H9 (cell line): Measurements from ENCODE around the gene ATOSB. TPM values are rescaled to one million over a fixed set of nuclear protein-coding genes. Genes with fewer than 3 reads are reported as not detected.

Source experiments
- DNase-seq: peaks from one replicate; pipeline ENCODE4 v3.0.0-alpha.2; 2017
- H2AFZ ChIP-seq: one replicate; pipeline ENCODE4 v1.6.1; 2013; ENCODE audit warnings: mild to moderate bottlenecking, low read length, control low read depth, moderate library complexity
- H2AK5ac ChIP-seq: 2 replicates; pipeline ENCODE4 v1.6.1; 2013; ENCODE audit warnings: low read length, control low read depth, mixed read lengths; ENCODE audit not compliant: insufficient read length
- H2BK120ac ChIP-seq: one replicate; pipeline ENCODE4 v1.6.1; 2013; ENCODE audit warnings: low read depth, mild to moderate bottlenecking, low read length, control low read depth, inconsistent platforms; ENCODE audit not compliant: poor library complexity, severe bottlenecking
- H2BK12ac ChIP-seq: 2 replicates; pipeline ENCODE4 v1.6.1; 2013; ENCODE audit warnings: low read length, control low read depth, mixed read lengths, low read depth; ENCODE audit not compliant: insufficient read length
- H2BK15ac ChIP-seq: 2 replicates; pipeline ENCODE4 v1.6.1; 2013; ENCODE audit warnings: low read depth, low read length, control low read depth
- H2BK20ac ChIP-seq: one replicate; pipeline ENCODE4 v1.6.1; 2013; ENCODE audit warnings: low read depth, mild to moderate bottlenecking, low read length, control low read depth, inconsistent platforms; ENCODE audit not compliant: poor library complexity, severe bottlenecking
- H2BK5ac ChIP-seq: 2 replicates; pipeline ENCODE4 v1.6.1; 2013; ENCODE audit warnings: low read length, control low read depth, mixed read lengths; ENCODE audit not compliant: insufficient read length
- H3K14ac ChIP-seq: 2 replicates; pipeline ENCODE4 v1.6.1; 2013; ENCODE audit warnings: low read length, control low read depth; ENCODE audit not compliant: insufficient read depth
- H3K18ac ChIP-seq: 2 replicates; pipeline ENCODE4 v1.6.1; 2013; ENCODE audit warnings: low read depth, mild to moderate bottlenecking, mixed read lengths, low read length, control low read depth; ENCODE audit not compliant: insufficient read length
- H3K23ac ChIP-seq: 2 replicates; pipeline ENCODE4 v1.6.1; 2013; ENCODE audit warnings: low read length, control low read depth, mixed read lengths, low read depth; ENCODE audit not compliant: insufficient read length
- H3K23me2 ChIP-seq: 2 replicates; pipeline ENCODE4 v1.6.1; 2013; ENCODE audit warnings: low read depth, mild to moderate bottlenecking, mixed read lengths, low read length, control low read depth; ENCODE audit not compliant: insufficient read length, poor library complexity, severe bottlenecking
- H3K27ac ChIP-seq: 2 replicates; pipeline ENCODE4 v1.5.1; 2013; ENCODE audit warnings: low read length, control low read depth, mixed read lengths, low read depth; ENCODE audit not compliant: insufficient read length
- H3K27me3 ChIP-seq: 2 replicates; pipeline ENCODE4 v1.6.1; 2013; ENCODE audit warnings: low read length, control low read depth, inconsistent platforms; ENCODE audit not compliant: insufficient read depth
- H3K4ac ChIP-seq: 2 replicates; pipeline ENCODE4 v1.6.1; 2013; ENCODE audit warnings: low read depth, mild to moderate bottlenecking, control low read depth, inconsistent platforms, low read length, moderate library complexity
- H3K4me1 ChIP-seq: 2 replicates; pipeline ENCODE4 v1.6.1; 2013; ENCODE audit warnings: low read length, control low read depth, inconsistent platforms; ENCODE audit not compliant: insufficient read depth
- H3K4me2 ChIP-seq: 2 replicates; pipeline ENCODE4 v1.6.1; 2013; ENCODE audit warnings: low read length, control low read depth, mixed read lengths; ENCODE audit not compliant: insufficient read length, insufficient read depth
- H3K56ac ChIP-seq: 2 replicates; pipeline ENCODE4 v1.6.1; 2013; ENCODE audit warnings: low read depth, mild to moderate bottlenecking, mixed read lengths, low read length, control low read depth; ENCODE audit not compliant: insufficient read length
- H3K79me1 ChIP-seq: 2 replicates; pipeline ENCODE4 v1.6.1; 2013; ENCODE audit warnings: low read depth, mild to moderate bottlenecking, moderate library complexity, low read length, control low read depth, inconsistent platforms; ENCODE audit not compliant: insufficient read depth, poor library complexity, severe bottlenecking
- H3K79me2 ChIP-seq: 2 replicates; pipeline ENCODE4 v1.6.1; 2013; ENCODE audit warnings: low read length, control low read depth, inconsistent platforms; ENCODE audit not compliant: insufficient read depth
- H3K9ac ChIP-seq: 2 replicates; pipeline ENCODE4 v1.6.1; 2013; ENCODE audit warnings: low read length, control low read depth, mixed read lengths; ENCODE audit not compliant: insufficient read length; ENCODE audit errors: extremely low read depth
- H3K9me3 ChIP-seq: one replicate; pipeline ENCODE4 v1.6.1; 2013; ENCODE audit warnings: low read depth, low read length, inconsistent platforms; ENCODE audit not compliant: control insufficient read depth
- H3T11ph ChIP-seq: one replicate; pipeline ENCODE4 v1.6.1; 2013; ENCODE audit warnings: mild to moderate bottlenecking, low read length, control low read depth, inconsistent platforms
- H4K20me1 ChIP-seq: one replicate; pipeline ENCODE4 v1.6.1; 2013; ENCODE audit not compliant: control insufficient read depth, insufficient read length, insufficient read depth
- H4K5ac ChIP-seq: 2 replicates; pipeline ENCODE4 v1.6.1; 2013; ENCODE audit warnings: low read depth, mild to moderate bottlenecking, mixed read lengths, low read length, control low read depth; ENCODE audit not compliant: insufficient read length
- H4K8ac ChIP-seq: replicated peaks from 2 replicates; pipeline ENCODE4 v1.6.1; 2013; ENCODE audit warnings: low read length, control low read depth, mixed read lengths, low read depth; ENCODE audit not compliant: insufficient read length
- H4K91ac ChIP-seq: 2 replicates; pipeline ENCODE4 v1.6.1; 2013; ENCODE audit warnings: low read depth, mild to moderate bottlenecking, moderate library complexity, mixed read lengths, low read length, control low read depth; ENCODE audit not compliant: insufficient read length
- H3K27ac Mint-ChIP-seq, 3 experiments: 2 replicates in 2 of 3; 3 replicates in 1 of 3; pipeline ENCODE4 v1.8.0; 2020 to 2021; ENCODE audit warnings: mixed read lengths in 3 of 3, mild to moderate bottlenecking in 1 of 3, moderate library complexity in 1 of 3
- H3K27me3 Mint-ChIP-seq: 2 replicates; pipeline ENCODE4 v1.8.0; 2021; ENCODE audit warnings: low read depth, mild to moderate bottlenecking, moderate library complexity, mixed read lengths
- H3K36me3 Mint-ChIP-seq, 3 experiments: 2 replicates in 2 of 3; 3 replicates in 1 of 3; pipeline ENCODE4 v1.8.0; 2020 to 2021; ENCODE audit warnings: low read depth in 3 of 3, mixed read lengths in 3 of 3; ENCODE audit not compliant: insufficient read depth in 1 of 3
- H3K4me1 Mint-ChIP-seq, 2 experiments: 2 replicates each; pipeline ENCODE4 v1.8.0; 2020; ENCODE audit warnings: mixed read lengths in 2 of 2
- H3K4me3 Mint-ChIP-seq, 2 experiments: 2 replicates in 1 of 2; 3 replicates in 1 of 2; pipeline ENCODE4 v1.8.0; 2020 to 2021; ENCODE audit warnings: mild to moderate bottlenecking in 2 of 2, mixed read lengths in 2 of 2, moderate library complexity in 1 of 2
- H3K9me3 Mint-ChIP-seq, 2 experiments: 2 replicates in 1 of 2; 3 replicates in 1 of 2; pipeline ENCODE4 v1.8.0; 2020; ENCODE audit warnings: mild to moderate bottlenecking in 2 of 2, mixed read lengths in 2 of 2, moderate library complexity in 1 of 2
- WGBS: extraction: QIAGEN DNeasy Blood & Tissue Kit; methylation state at CpG from one replicate; pipeline ENCODE4 v1.1.7; 2013; ENCODE audit warnings: missing lambda C conversion rate, low lambda C conversion rate, mixed read lengths; ENCODE audit not compliant: insufficient read length; ENCODE audit errors: extremely low coverage; 5-methylcytosine and 5-hydroxymethylcytosine counted together
- long read RNA-seq: library from polyadenylated mRNA; unstranded; transcript quantifications from one replicate; pipeline ENCODE4 v2.0.0, GENCODE V29; 2020
- total RNA-seq: library from RNA; stranded (reverse); gene quantifications from 2 replicates; pipeline ENCODE4 v1.2.1, GENCODE V29; 2021
- TF ChIP-seq, protein P1 (sequence below): fragments of 200-600 bp; sonication (generic); conservative IDR thresholded peaks from 3 replicates; pipeline ENCODE4 v1.8.0; 2021; ENCODE audit warnings: antibody characterized with exemption, mild to moderate bottlenecking

Gene ATOSB, protein sequence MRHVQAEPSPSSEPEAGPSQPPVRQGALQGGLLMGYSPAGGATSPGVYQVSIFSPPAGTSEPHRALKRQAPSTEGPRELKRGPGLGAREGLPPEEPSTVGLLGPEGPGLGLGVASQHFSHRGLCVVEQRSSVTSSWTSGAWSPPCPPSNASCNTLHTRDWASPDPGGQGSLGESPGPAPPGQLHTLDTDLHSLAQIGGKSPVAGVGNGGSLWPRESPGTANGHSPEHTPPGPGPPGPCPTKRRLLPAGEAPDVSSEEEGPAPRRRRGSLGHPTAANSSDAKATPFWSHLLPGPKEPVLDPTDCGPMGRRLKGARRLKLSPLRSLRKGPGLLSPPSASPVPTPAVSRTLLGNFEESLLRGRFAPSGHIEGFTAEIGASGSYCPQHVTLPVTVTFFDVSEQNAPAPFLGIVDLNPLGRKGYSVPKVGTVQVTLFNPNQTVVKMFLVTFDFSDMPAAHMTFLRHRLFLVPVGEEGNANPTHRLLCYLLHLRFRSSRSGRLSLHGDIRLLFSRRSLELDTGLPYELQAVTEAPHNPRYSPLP
- total RNA-seq, result 5.6 and 6.1 TPM in 2 replicates
- long read RNA-seq, partial matches to known transcripts, result 6 of 8 reads
- long read RNA-seq, other reads (novel, unspliced or antisense), result 2 of 8 reads

DNA sequence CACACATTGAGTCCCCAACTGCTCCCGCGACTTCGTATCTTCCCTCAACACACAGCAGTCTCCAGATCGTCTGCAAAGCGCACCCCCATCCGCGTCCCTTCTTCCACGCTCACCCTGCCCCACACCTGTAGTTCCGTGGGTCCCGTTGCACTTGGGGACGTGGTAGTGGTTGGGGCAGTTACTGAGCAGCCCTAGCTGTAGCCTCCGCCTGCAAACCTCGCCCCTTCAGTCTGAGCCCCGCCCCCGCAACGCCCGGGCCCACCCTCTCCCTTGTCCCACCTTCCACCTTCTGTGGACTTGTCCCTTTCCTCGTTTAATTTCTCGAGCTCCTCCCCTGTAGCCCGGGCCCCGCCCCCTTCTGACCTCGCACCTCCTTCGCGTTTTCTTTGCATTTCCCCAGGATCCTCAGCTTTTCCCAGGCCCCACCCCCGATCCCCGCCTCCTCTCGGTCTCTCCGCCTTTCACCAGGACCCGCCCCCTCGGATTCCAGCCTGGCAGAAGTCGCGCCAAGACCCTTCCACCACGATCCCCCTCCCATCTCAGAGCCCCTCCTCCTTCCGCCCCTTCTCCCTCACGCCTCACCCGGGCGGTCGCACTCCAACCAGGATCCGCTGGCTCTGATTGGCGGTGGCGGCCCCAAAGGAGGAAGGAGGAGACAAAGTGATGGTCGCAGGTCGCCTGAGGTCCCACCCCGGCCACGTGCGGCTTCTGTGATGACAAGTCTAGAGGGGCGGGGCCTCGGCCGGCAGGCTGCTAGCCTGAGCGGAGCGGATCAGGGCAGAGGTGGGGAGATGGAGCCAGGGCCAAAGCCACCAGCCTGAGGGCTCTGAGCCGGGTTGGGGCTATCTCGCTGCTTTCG lies at the start of gene ATOSB:
ATOSB (minus strand) TSS at position 183 of the 859 bp plus-strand sequence. CDS start 7,588 bp downstream, outside the sequence.
- H3K9me3 ChIP-seq, result no peaks in the 10 kb centered on the region
- Mint-ChIP-seq H3K27me3 (0 out of 2 replicates have a peak, but pooled peaks cover 4% of the 10 kb centered on the region), H3K27ac (peak within 1 kb of the TSS; percentile 92 to 98 (median 96)), H3K4me1 (peaks cover 36 to 38% of the 10 kb centered on the region in 2 experiments), H3K36me3 (no peaks in the 10 kb centered on the region), H3K9me3 (no peaks in the 10 kb centered on the region), H3K4me3 (peak within 1 kb of the TSS; percentile 87 to 94)
- H3K4me1 ChIP-seq, result peaks cover 2% of the 10 kb centered on the region; the same call in 1 of the 2 replicates
- no peaks in the 10 kb centered on the region for H3K27me3 ChIP-seq
- no peak within 1 kb of the TSS for H2BK20ac ChIP-seq
- WGBS, result no CpG with 5 or more reads among the region's 54 CpGs
- no peak within 1 kb of the TSS for H3K4ac ChIP-seq
- H4K5ac ChIP-seq, result no peak within 1 kb of the TSS
- TF ChIP-seq, protein P1, sequence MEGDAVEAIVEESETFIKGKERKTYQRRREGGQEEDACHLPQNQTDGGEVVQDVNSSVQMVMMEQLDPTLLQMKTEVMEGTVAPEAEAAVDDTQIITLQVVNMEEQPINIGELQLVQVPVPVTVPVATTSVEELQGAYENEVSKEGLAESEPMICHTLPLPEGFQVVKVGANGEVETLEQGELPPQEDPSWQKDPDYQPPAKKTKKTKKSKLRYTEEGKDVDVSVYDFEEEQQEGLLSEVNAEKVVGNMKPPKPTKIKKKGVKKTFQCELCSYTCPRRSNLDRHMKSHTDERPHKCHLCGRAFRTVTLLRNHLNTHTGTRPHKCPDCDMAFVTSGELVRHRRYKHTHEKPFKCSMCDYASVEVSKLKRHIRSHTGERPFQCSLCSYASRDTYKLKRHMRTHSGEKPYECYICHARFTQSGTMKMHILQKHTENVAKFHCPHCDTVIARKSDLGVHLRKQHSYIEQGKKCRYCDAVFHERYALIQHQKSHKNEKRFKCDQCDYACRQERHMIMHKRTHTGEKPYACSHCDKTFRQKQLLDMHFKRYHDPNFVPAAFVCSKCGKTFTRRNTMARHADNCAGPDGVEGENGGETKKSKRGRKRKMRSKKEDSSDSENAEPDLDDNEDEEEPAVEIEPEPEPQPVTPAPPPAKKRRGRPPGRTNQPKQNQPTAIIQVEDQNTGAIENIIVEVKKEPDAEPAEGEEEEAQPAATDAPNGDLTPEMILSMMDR, result no peak
- H3K14ac ChIP-seq, result peak within 1 kb of the TSS; percentile 89; the same call in 1 of the 2 replicates
- H3K79me2 ChIP-seq, result no peaks in the 10 kb centered on the region
- no peak within 1 kb of the TSS for H2BK5ac ChIP-seq
- H4K8ac ChIP-seq, result no peak within 1 kb of the TSS
- no peaks in the 10 kb centered on the region for H4K20me1 ChIP-seq
- H3K27ac ChIP-seq, result no peak within 1 kb of the TSS
- no peak within 1 kb of the TSS for H3T11ph ChIP-seq
- H2AFZ ChIP-seq, result no peak within 1 kb of the TSS
- H2BK120ac ChIP-seq, result no peak within 1 kb of the TSS
- peak within 1 kb of the TSS; percentile 31 for H3K9ac ChIP-seq
- H3K56ac ChIP-seq, result no peak within 1 kb of the TSS
- DNase-seq, result peak; percentile 100
- peak within 1 kb of the TSS; percentile 60 for H3K18ac ChIP-seq
- no peak within 1 kb of the TSS for H2BK12ac ChIP-seq
- no peak within 1 kb of the TSS for H2BK15ac ChIP-seq
- peak within 1 kb of the TSS; percentile 96 for H3K4me2 ChIP-seq
- H4K91ac ChIP-seq, result no peak within 1 kb of the TSS
- peaks cover 18% of the 10 kb centered on the region for H3K23me2 ChIP-seq
- H3K79me1 ChIP-seq, result no peaks in the 10 kb centered on the region
- no peak within 1 kb of the TSS for H3K23ac ChIP-seq
- no peak within 1 kb of the TSS for H2AK5ac ChIP-seq
